Ishikawa (cell line): ENCODE measurements around the gene PEAK3.

Source experiments
- CREB1 ChIP-seq: IDR thresholded peaks from 2 replicates; pipeline ENCODE4 v1.6.1; 2012; ENCODE audit warnings: low read depth
- EGR1 ChIP-seq: IDR thresholded peaks from 2 replicates; pipeline ENCODE4 v1.6.1; 2012
- EP300 ChIP-seq: IDR thresholded peaks from 2 replicates; pipeline ENCODE4 v1.6.1; 2012; ENCODE audit warnings: borderline replicate concordance
- NFIC ChIP-seq: IDR thresholded peaks from 2 replicates; pipeline ENCODE4 v1.6.1; 2012
- RAD21 ChIP-seq: IDR thresholded peaks from 2 replicates; pipeline ENCODE4 v1.6.1; 2012; ENCODE audit warnings: low read depth
- TCF12 ChIP-seq: IDR thresholded peaks from 2 replicates; pipeline ENCODE4 v1.6.1; 2012; ENCODE audit warnings: low read depth
- TEAD4 ChIP-seq: IDR thresholded peaks from 2 replicates; pipeline ENCODE4 v1.6.1; 2012
- YY1 ChIP-seq: IDR thresholded peaks from 2 replicates; pipeline ENCODE4 v1.6.1; 2012; ENCODE audit warnings: low read depth
- TF ChIP-seq, protein P1 (sequence below): IDR thresholded peaks from 2 replicates; pipeline ENCODE4 v1.6.1; 2012; ENCODE audit warnings: low read depth, mild to moderate bottlenecking
- TF ChIP-seq, protein P2 (sequence below): IDR thresholded peaks from 2 replicates; pipeline ENCODE4 v1.6.1; 2012

DNA sequence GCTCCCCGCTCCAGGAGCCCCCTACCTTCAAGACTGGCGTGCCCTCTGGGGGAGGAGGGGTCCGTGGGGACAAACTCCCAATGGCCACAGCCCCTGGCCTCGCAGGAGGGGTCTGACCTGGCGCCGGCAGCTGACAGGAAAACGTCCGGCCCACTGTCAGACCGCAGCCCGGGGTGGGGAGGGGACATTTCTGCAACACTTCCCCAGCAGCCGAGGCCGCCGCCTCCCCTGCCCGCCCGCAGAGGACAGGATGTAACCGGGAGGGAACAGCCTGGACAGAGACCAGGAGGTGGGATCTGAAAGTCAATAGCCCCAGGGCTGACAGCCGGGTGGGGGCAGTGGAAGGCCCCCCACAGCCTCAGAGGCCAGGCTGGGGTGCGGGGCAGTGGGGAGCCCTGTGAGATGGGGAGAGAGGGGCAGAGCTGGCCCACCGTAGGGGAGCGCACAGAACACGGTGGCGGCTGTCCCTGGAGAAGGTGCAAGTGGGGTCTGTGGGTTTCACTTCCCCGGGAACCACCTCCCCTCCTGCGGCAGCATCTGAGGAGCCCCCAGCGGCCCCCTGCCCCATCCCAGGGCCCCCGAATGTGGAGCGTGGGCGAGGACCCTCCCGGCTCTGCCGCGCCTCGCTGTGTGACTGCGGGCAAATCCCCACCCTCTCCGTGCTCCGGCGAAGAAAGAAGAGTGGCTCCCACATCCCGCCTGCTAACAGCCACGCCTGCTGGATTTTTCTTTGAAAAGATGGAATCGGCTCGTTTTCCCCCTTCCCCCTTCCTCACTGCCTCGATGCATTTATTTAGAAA lies at the start of gene PEAK3:
- TF ChIP-seq TEAD4 (no peak), NFIC (no peak), TCF12 (no peak), RAD21 (no peak), EP300 (no peak), CREB1 (no peak), YY1 (no peak), EGR1 (no peak)
- TF ChIP-seq, protein P1, sequence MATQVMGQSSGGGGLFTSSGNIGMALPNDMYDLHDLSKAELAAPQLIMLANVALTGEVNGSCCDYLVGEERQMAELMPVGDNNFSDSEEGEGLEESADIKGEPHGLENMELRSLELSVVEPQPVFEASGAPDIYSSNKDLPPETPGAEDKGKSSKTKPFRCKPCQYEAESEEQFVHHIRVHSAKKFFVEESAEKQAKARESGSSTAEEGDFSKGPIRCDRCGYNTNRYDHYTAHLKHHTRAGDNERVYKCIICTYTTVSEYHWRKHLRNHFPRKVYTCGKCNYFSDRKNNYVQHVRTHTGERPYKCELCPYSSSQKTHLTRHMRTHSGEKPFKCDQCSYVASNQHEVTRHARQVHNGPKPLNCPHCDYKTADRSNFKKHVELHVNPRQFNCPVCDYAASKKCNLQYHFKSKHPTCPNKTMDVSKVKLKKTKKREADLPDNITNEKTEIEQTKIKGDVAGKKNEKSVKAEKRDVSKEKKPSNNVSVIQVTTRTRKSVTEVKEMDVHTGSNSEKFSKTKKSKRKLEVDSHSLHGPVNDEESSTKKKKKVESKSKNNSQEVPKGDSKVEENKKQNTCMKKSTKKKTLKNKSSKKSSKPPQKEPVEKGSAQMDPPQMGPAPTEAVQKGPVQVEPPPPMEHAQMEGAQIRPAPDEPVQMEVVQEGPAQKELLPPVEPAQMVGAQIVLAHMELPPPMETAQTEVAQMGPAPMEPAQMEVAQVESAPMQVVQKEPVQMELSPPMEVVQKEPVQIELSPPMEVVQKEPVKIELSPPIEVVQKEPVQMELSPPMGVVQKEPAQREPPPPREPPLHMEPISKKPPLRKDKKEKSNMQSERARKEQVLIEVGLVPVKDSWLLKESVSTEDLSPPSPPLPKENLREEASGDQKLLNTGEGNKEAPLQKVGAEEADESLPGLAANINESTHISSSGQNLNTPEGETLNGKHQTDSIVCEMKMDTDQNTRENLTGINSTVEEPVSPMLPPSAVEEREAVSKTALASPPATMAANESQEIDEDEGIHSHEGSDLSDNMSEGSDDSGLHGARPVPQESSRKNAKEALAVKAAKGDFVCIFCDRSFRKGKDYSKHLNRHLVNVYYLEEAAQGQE, result no peak
- TF ChIP-seq, protein P2, sequence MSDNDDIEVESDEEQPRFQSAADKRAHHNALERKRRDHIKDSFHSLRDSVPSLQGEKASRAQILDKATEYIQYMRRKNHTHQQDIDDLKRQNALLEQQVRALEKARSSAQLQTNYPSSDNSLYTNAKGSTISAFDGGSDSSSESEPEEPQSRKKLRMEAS, result no peak
